Esophagus muscularis mucosa (tissue), 4 donors: Measurements from ENCODE around the gene MATK.

Experiments
- CTCF ChIP-seq, 3 experiments: fragments of 200-600 bp in 2 of 3; fragments of 450-650 bp in 1 of 3; sonication (generic) in 2 of 3; IDR thresholded peaks; one replicate each; pipeline ENCODE4 v1.5.1; 2017 to 2019; ENCODE audit warnings: antibody characterized with exemption in 3 of 3, mild to moderate bottlenecking in 2 of 3, moderate library complexity in 1 of 3
- EP300 ChIP-seq: sonication (generic); formaldehyde crosslinking; IDR thresholded peaks from one replicate; pipeline ENCODE4 v1.6.1; 2017; ENCODE audit warnings: antibody characterized with exemption
- POLR2A ChIP-seq: fragments of 450-650 bp; IDR thresholded peaks from one replicate; pipeline ENCODE4 v1.6.1; 2017; ENCODE audit warnings: antibody characterized with exemption, moderate library complexity, mild to moderate bottlenecking, low read depth
- POLR2AphosphoS5 ChIP-seq, 2 donors: sonication (generic); formaldehyde crosslinking; IDR thresholded peaks; one replicate each; pipeline ENCODE4 v1.6.1; 2017; ENCODE audit warnings: antibody characterized with exemption in 2 of 2

GRCh38 chr19:3793799-3794198 is 7.6 kb upstream of the MATK start:
- no peak for TF ChIP-seq CTCF (IDR thresholded peaks at IDR 0.05)
- TF ChIP-seq POLR2A: no peak
- TF ChIP-seq EP300: no peak
- TF ChIP-seq POLR2AphosphoS5 (IDR thresholded peaks at IDR 0.05): no peak
